Calu3 (cell line): ENCODE data around the gene PRKAG2. TPM values are rescaled to one million over a fixed set of nuclear protein-coding genes. Genes with fewer than 3 reads are reported as not detected.

Source experiments
- BruUV-seq: library from RNA; stranded (reverse); fragments of 400-500 nt; replicated peaks from 2 replicates; lab custom pipeline; 2021; lab: Mats Ljungman, UMichigan
- CTCF ChIA-PET: fragments of 300-600 bp; sonication (Branson Sonifier 250); formaldehyde crosslinking; loops from one replicate; lab custom pipeline; 2022; ENCODE audit warnings: antibody characterized with exemption; lab: Charles Lee
- DNase-seq: peaks from one replicate; pipeline ENCODE4 v3.0.0; 2022
- H3K27ac Mint-ChIP-seq: one replicate; pipeline ENCODE4 v1.8.0; 2022; ENCODE audit warnings: mixed read lengths; ENCODE audit not compliant: unreplicated experiment
- H3K27me3 Mint-ChIP-seq: one replicate; pipeline ENCODE4 v1.8.0; 2022; ENCODE audit warnings: mixed read lengths; ENCODE audit not compliant: unreplicated experiment
- H3K36me3 Mint-ChIP-seq: one replicate; pipeline ENCODE4 v1.8.0; 2022; ENCODE audit warnings: mild to moderate bottlenecking, moderate library complexity, mixed read lengths; ENCODE audit not compliant: insufficient read depth, unreplicated experiment
- H3K4me1 Mint-ChIP-seq: one replicate; pipeline ENCODE4 v1.8.0; 2022; ENCODE audit warnings: mild to moderate bottlenecking, low read depth, mixed read lengths; ENCODE audit not compliant: unreplicated experiment
- H3K4me3 Mint-ChIP-seq: one replicate; pipeline ENCODE4 v1.8.0; 2022; ENCODE audit warnings: mild to moderate bottlenecking, low read depth, moderate library complexity, mixed read lengths; ENCODE audit not compliant: unreplicated experiment
- H3K9me3 Mint-ChIP-seq: one replicate; pipeline ENCODE4 v1.8.0; 2022; ENCODE audit warnings: low read depth, mixed read lengths; ENCODE audit not compliant: unreplicated experiment
- intact Hi-C: fragments of 100-400 bp; cut with micrococcal nuclease; formaldehyde crosslinking; loops from one replicate; pipeline ENCODE4 v1.10.0; 2022; ENCODE audit not compliant: unreplicated experiment
- total RNA-seq: library from RNA; stranded (reverse); gene quantifications from 2 replicates; pipeline ENCODE4 v1.2.3, GENCODE V29; 2022
- TF ChIP-seq, protein P1 (sequence below): fragments of 200-600 bp; IDR thresholded peaks from one replicate; pipeline ENCODE4 v1.8.0; 2022; ENCODE audit warnings: antibody characterized with exemption; ENCODE audit not compliant: unreplicated experiment

The PRKAG2 gene
- total RNA-seq, 1 experiment from 2014 or later = 22.4 TPM

- Mint-ChIP-seq H3K4me3 (no peak overlapping the region), H3K27ac (peak overlapping the region; percentile 42), H3K9me3 (peaks cover 3% of the 10 kb centered on the region), H3K27me3 (no peaks in the 10 kb centered on the region), H3K36me3 (peaks cover 17% of the 10 kb centered on the region), H3K4me1 (peaks cover 10% of the 10 kb centered on the region)
- intact Hi-C loops = loop anchor here (2.0 kb wide), 1 partner anchor 61 kb away; no protein-coding TSS in a partner anchor
- no TSS peak for BruUV-seq
- TF ChIP-seq, protein P1, sequence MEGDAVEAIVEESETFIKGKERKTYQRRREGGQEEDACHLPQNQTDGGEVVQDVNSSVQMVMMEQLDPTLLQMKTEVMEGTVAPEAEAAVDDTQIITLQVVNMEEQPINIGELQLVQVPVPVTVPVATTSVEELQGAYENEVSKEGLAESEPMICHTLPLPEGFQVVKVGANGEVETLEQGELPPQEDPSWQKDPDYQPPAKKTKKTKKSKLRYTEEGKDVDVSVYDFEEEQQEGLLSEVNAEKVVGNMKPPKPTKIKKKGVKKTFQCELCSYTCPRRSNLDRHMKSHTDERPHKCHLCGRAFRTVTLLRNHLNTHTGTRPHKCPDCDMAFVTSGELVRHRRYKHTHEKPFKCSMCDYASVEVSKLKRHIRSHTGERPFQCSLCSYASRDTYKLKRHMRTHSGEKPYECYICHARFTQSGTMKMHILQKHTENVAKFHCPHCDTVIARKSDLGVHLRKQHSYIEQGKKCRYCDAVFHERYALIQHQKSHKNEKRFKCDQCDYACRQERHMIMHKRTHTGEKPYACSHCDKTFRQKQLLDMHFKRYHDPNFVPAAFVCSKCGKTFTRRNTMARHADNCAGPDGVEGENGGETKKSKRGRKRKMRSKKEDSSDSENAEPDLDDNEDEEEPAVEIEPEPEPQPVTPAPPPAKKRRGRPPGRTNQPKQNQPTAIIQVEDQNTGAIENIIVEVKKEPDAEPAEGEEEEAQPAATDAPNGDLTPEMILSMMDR = no peak
- DNase-seq = no peak
- CTCF ChIA-PET = no interaction called here
Measured at GRCh38 chr7:151633516-151633812, 243.5 kb downstream of the PRKAG2 start.

DNA sequence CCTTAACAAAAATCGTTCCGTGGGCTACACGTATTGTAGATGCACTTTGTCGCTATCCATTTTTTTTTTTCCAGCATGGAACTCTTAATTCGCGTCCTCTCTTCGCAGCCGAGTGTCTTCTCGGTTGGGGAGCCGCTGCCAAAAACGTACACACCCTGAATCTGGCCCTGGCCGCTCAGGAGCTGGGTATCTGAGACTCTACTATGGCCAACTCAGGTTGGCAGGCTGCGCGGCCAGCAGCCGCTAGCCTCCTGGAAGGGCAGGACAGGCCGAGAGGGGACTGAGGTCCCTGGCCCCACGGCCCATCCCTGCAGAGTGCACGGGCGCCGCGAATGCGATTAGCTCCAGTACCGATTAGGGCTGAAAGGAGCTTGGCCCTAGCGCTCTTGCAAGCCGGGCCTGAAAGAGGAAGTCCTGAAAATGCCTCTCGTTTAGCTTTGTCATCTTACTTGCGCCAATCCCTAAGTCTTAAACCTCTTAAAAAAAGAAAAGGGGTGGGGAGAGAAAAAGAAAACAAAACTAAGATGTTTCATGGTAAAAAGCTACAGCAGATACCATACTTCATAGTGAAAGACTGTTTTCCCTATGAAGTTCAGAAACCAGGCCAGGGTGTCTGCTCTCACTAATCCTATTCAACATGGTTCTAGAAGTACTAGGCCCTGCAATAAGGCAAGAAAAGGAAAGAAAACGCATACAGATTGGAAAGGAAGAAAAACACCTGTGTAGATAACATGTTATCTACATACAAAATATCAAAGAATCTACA, 244.0 kb downstream of the PRKAG2 start:
- CTCF ChIA-PET = interaction anchor here (0.6 to 1.2 kb wide), 6 partner anchors 64 to 561 kb away, joined by 3 to 4 read pairs (median 3); no protein-coding TSS in a partner anchor
- no peaks in the 10 kb centered on the region for H3K27me3 Mint-ChIP-seq
- H3K4me1 Mint-ChIP-seq = peaks cover 10% of the 10 kb centered on the region
- peaks cover 17% of the 10 kb centered on the region for H3K36me3 Mint-ChIP-seq
- BruUV-seq = no TSS peak
- TF ChIP-seq, protein P1 = no peak
- peak overlapping the region; percentile 42 for H3K27ac Mint-ChIP-seq
- H3K4me3 Mint-ChIP-seq = peak overlapping the region; percentile 78
- DNase-seq = no peak
- peaks cover 3% of the 10 kb centered on the region for H3K9me3 Mint-ChIP-seq
- intact Hi-C loops = loop anchor here (2.0 kb wide), 1 partner anchor 62 kb away; no protein-coding TSS in a partner anchor

DNA sequence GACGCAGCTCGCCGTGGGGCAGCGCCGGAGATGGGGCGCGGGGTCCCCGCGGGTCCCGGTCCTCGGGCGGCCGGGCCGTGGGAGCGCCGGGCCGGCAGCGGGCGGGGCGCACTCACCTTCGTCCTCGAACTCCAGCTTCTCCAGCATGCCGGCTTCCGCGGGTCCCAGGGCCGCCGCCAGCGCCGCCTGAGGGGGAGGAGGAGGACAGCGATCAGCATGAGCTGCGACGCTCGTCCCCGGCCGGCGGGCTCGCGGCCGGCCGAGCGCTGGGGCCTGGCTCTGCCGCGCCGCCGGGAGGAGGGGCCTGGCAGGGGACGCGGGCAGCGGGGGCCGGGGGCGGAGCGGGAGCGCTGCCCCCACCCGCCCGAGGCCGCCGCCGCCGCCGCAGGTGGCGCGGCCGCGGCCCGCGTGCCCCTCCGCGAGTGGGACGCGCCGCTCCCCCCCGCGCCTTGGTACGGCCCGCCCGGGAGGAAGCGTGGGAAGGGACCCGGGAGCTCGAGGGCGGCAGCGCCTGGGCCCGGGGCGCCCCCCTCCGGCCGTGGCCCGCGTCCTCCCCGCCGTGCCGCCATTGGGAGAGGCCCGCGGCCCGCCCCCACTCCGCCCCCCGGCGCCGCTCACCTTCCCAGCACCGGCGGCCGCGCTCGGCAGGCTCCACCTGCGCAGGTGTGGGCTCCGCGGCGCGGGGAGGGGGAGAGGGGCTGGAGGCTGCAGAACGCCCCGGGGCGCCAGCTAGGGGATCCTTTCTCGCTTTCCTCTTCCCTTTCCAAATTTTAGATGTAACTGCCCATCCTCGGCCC, 244.8 kb downstream of the PRKAG2 start:
- Mint-ChIP-seq H3K4me3 (peak overlapping the region; percentile 78), H3K36me3 (peaks cover 17% of the 10 kb centered on the region), H3K27me3 (no peaks in the 10 kb centered on the region), H3K9me3 (peaks cover 3% of the 10 kb centered on the region), H3K27ac (peak overlapping the region; percentile 42), H3K4me1 (peaks cover 10% of the 10 kb centered on the region)
- peak; percentile 92 for DNase-seq
- CTCF ChIA-PET = interaction anchor here (0.6 to 1.7 kb wide), 11 partner anchors 58 to 561 kb away, joined by 3 to 9 read pairs (median 3); no protein-coding TSS in a partner anchor
- TF ChIP-seq, protein P1 = no peak
- BruUV-seq = no TSS peak
- intact Hi-C loops = loop anchor here (2.0 kb wide), 1 partner anchor 63 kb away; no protein-coding TSS in a partner anchor

DNA sequence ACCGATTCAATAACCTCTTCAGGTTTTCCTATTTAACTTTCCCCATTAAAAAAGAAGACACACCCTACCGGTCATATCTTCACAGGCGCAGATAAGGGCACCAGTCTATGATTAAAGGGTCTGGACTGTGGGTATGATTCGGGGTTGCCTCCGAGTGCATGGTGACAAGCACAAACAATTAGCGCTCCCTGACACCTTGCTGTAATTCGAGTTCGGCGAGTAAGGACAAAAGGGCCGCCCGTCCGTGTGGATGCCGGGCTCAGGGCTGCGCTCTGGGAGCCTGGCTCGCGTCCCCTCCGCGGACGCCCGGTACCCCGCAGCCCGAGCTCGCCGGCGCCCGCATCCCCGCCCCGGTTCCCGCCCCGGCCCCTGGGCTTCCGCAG, 245.4 kb downstream of the PRKAG2 start:
- peaks cover 17% of the 10 kb centered on the region for H3K36me3 Mint-ChIP-seq
- TF ChIP-seq, protein P1 = no peak
- no TSS peak for BruUV-seq
- H3K27ac Mint-ChIP-seq = peak overlapping the region; percentile 83
- peaks cover 15% of the 10 kb centered on the region for H3K4me1 Mint-ChIP-seq
- DNase-seq = no peak
- peak overlapping the region; percentile 78 for H3K4me3 Mint-ChIP-seq
- intact Hi-C loops = no loop called here
- CTCF ChIA-PET = interaction anchor here (0.6 to 1.7 kb wide), 7 partner anchors 58 to 165 kb away, joined by 3 to 9 read pairs (median 5); no protein-coding TSS in a partner anchor
- H3K27me3 Mint-ChIP-seq = no peaks in the 10 kb centered on the region
- H3K9me3 Mint-ChIP-seq = peaks cover 3% of the 10 kb centered on the region
